HG03139 (cell line): ENCODE measurements around the gene RBPJ.
"Not testable (repeated sequence)": the region's sequence is repeated elsewhere in the genome, so short reads cannot be mapped to it uniquely, and the experiment has no call there.

ENCODE experiments used
- ATAC-seq: cut with Tn5 transposase; IDR thresholded peaks from one replicate; pipeline ENCODE4 v1.9.1; 2021; ENCODE audit not compliant: unreplicated experiment

RBPJ gene

DNA sequence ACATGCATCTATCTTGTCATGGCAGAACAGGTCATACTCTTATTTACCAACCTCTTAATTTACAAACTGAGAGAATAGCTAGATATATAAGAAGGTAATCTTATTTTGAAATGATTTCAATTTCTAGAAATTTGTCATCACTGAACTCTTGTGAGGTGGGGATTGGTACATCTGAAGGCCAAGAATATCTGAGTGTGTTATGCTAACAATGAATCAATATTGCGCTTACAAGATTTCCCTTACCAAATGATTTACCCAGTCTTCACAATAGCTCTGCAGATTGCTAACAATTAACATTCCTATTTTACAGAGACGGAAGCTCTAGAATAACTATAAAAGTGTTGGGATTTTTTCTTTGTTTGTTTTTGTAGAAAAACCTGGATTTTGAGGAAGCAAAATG is 48.3 kb downstream of the RBPJ start:
- no peak for ATAC-seq

DNA sequence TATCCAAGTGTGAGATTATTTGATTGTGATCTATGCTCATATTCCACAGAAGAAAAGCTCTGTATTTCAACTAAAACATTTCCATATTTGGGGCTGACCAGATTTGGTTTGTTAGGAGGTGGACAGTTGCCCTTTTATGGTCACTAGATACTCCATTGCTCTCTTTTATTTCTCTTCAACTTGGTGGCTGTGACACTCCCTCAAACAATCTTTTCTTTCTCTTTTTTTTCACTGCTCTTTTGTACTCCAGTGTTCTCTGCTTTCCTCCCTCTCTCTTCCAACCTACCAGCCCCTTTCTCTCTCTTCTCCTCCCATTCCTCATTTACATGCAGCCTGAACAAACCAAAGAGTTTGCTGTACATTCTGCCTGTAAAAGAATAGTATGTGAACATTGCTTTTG is 48.8 kb downstream of the RBPJ start:
- ATAC-seq = no peak

DNA sequence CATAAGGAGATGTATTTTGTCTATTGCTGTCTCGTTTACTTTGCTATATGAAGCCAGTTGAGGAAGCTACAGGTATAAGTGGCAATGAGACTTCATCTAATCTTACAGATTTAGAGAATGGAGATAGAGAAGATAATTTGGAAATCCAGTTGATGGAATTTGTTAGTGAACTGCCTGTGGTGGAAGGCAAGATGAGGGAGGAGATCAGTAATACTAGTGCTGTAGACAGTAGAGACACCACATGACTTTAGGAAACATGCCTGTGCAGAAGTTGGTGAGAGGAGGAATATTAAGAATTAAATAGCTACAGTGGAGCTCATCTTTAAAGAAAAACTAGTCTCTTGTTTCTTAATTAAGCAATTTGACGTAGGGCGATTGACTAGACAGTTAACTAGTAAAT is 51.3 kb downstream of the RBPJ start:
- ATAC-seq = no peak

DNA sequence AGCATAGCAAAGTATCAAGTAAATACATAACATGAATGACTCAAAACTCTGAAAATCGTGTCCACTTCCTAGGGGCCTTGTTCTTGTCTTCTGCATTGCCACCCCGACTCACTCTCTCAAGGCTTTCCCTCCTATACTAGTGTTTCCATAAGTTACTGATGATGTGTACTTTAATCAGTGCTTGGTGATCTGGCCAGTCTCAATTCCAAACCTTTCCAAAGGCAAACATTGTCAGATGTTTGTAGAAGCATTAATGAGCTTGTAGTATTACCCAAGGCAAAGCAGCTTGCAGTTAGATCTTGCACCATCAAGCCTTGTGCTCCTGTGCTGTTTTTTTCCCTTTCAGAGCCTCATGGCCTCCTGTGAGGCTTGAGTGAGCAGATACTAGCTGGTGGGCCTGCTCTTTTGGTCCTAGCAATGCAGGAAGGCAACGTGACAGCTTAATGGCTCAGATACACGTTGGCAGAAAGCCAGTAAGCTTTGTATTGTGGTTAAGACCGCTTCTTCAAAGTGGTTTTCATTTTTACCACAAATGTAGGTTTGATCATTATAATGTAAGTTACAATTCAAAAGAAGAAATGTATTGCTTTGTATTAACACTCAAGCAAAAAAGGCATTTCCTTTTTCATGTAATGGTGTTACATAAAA is 51.8 kb downstream of the RBPJ start:
- peak; percentile 95 for ATAC-seq

DNA sequence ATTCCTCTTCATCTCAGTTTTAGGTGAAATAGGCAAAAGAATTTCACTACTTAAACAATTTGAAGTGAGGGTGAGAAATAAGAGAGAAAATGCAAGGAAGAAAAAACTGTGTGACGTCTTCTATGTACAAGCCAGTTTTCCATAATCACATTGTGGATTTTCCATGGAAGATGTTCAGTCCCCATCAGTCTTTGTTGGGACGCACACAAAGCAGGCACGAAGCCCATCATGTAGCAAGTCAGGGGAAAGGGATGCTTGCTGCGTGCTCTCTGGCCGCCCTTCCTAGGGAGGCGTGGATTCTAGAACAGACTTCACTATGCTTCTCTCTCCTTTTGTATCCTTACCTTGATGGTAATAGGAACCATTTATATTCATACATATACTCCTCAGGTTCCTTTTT is 54.7 kb downstream of the RBPJ start:
- ATAC-seq = no peak

DNA sequence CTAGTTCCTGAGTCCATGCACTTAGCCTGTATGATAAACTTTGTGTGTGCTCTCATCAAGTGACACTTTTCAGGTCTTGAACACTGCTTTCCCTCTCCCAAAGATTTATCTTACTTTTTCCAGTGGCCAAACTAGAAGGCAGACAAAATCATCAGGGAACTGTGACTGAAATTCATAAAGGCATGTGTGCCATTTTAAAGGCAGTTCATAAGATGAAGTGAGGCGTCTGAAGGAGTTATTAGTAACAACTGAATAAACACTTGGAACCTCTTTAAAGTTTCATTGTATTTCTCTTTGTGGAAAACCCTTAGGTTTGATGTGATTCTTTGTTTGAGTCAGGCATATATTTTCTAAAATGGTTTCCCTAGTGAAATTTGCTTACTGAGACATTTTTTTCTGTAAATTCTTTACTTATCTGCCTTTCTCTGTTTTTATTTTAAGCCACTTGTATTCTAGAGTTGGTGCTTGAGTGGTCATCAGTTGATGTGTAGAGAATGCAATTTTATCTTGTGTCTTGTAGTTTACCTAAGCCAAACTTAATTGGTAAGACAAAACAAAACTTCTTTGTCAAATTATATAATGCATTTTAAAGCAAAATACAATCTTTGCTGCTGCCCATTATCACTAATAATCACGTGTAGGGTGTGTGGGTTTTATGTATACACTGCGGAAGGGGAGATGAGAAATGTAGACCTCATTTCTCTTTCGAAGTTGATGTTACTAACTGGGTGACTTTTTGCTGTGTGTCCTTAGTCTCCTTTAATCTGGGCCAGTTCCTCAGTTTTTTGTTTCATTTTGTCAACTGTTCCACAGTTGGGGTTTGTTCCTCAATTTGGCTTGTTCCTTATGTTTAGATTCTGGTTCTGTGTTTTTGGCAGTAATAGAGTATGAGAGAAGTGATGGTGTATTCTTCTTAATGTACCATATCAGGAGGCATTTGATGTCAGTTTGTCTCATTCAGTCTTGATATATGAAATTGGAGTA is 56.8 kb downstream of the RBPJ start:
- ATAC-seq = no peak

DNA sequence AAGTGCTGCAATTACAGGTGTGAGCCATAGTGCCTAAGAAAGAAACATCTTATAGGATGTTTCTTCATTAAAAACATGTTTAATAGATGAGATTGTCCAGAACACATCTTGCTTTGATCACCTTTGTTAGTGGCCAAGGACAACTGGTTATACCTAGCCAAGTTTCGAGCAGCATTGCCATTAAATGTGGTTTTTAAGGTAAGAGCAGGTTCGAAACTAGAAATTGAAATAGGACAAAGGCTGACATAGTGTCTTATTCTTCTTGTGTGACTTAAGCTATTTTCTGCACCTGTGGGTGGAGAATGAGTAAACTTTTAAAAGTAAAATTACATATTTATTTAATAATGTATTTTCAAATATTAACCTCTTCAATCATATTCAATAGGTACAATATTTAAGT is 59.0 kb downstream of the RBPJ start:
- no peak for ATAC-seq

DNA sequence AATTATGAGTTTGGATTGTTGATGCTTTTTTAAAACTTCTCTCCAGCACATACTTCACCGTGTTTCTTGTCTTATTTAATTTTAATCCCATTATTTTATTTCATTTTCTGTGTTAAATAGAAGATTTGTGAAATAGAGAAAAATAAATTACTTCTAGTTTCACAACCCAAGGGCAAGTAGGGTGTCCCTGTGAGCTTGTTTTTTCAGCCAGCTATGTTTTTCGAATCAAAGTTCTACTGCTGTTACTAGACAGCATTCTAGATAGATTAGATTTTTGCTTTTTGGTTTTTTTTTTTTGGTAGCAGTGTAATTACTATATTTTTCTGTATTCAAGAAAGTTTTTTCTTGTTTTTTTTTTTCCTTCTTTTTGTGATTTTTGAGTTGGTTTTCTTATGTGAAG is 59.9 kb downstream of the RBPJ start:
- no peak for ATAC-seq

DNA sequence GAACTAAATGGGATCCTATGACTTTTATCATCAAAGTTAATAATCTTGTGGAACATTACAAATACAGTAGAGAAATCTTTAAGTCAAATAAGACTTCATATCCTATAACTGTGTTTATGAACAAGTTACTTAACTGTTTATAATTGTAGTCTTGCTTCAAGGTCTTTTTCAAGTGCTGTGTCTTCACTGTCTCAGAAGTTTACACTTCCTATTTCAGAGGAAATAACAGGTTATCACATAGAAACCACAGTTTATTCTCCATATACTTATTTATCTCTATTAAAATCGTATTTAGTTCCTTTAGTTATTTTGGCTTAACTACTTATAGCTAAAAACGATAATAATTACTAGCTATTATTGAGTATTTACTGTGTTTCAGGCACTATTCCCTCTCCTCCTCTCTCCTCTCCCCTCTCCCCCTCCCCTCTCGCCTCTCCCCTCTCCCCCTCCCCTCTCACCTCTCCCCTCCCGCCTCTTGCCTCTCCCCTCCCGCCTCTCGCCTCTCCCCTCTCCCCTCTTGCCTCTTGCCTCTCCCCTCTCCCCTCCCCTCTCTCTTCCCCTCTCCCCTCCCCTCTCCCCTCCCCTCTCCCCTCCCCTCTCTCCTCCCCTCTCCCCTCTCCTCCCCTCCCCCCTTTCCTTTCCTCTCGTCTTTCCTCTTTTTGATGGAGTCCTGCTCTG is 63.7 kb downstream of the RBPJ start:
- no peak for ATAC-seq

DNA sequence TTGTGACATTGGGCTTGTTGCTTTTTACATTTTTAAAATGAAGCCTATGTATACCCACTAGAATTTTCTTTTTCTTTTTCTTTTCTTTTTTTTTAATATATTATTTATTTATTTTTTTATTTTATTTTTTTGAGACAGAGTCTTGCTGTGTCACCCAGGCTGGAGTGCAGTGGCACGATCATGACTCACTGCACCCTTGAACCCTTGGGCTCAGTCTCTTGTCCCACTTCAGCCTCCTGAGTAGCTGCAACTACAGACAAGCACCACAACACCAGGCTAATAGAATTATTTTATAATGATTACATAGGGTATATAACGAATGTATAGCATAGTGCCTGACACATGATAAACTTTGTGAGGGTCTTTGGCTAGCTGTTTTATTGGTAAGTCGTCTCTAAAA is 64.9 kb downstream of the RBPJ start:
- no peak for ATAC-seq

DNA sequence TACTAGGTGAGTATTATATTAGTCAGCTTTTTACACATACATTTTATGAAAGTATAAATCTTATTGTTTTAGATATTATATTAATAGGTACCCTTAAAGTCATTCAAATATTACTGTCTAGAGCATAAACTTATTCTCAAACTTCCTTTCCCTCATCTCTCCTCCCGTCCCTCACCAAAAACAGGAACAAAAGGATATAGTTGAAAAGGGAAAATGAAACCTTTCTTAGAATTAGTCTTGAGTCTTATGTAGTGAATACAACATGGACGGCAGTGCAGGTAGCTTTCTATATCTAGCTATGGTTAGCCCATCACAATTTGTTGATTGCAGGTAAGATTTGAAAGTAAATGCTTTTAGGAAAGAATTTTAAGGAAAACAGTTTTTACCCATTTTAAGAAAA is 65.6 kb downstream of the RBPJ start:
- ATAC-seq = no peak

DNA sequence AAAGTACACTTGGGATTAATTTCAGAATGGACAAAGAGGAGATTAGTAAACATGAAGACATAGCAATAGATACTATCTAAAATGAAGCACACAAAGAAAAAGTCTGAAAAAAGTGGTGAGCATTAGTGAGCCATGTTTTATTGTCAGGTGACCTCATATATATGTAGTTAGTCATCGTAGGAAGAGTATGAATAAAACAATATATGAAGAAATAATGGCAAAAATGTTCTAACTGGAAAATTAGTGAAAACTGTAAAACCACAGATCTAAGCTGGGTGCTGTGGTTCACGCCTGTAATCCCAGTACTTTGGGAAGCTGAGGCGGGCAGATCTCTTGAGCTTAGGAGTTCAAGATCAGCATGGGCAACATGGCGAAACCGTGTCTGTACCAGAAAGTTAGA is 67.9 kb downstream of the RBPJ start:
- no peak for ATAC-seq

DNA sequence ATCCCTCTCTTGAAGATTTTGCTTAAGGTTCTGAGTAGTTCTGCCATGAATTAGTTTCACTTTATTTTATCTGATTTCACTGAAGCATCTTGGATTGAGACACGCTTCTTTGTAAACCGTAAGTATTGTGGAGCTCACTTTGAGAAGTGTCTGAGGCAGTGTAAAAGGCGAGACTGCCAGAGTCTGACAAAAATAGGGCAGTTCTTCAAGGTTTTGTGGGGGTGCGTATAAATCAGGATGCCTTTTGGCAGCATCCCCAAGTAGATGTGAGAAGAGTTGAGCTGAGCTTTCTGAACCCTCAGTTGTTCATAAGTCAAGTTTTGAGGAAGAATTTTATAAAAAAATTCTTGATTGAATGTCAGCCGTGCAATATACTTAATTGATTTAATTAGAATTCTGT is 76.3 kb downstream of the RBPJ start:
- no peak for ATAC-seq

DNA sequence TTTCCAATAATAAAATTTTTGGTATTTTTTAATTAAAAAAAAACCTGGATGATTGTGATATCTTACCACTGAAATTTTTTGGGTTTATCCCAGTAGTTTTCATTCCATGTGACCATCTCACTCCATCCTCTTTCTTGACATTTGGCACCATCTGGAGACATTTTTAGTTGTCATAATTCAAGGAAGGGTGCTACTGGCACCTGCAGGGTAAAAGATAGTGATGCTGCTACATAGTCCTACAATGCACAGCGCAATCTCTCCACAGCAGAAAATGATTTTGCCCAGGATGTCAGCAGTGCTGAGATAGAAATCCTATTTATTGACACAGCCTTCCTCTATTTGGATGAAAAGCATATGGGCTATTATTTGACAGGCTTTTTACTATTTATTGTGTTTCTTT is 79.3 kb downstream of the RBPJ start:
- ATAC-seq = no peak

DNA sequence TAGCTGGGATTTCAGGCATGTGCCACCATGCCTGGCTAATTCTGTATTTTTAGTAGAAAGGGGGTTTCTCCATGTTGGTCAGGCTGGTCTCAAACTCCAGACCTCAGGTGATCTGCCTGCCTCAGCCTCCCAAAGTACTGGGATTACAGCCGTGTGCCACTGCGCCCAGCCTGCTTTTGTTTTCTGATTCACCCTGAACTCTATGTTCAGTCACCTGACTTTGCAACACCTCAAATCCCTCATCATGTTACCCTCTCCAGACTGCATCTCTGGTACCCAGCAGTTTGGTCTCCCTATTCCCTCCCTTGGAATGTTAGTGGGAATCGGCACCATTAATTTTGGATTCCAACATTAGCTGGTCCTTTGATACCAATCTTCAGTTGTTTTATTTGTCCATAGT is 81.2 kb downstream of the RBPJ start:
- ATAC-seq = not testable (repeated sequence)

DNA sequence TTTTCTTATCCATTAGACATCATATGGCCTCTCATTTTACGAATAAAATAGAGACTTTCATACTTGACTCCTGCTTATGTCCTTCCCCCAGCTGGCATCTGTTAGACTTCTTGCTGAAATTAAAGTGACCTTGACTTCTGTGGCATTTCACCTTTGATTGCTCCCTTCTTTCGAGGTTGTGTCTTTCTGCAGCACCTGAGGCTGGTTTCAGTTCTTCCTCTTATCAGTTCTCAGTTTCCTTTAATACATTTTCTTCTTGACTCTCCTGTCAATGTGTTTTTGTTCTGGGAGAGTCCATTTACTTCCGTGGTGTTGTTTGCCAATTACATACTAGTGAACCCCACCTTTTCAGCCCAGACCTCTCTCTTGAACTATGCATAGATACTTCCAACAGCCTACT is 81.6 kb downstream of the RBPJ start:
- no peak for ATAC-seq

DNA sequence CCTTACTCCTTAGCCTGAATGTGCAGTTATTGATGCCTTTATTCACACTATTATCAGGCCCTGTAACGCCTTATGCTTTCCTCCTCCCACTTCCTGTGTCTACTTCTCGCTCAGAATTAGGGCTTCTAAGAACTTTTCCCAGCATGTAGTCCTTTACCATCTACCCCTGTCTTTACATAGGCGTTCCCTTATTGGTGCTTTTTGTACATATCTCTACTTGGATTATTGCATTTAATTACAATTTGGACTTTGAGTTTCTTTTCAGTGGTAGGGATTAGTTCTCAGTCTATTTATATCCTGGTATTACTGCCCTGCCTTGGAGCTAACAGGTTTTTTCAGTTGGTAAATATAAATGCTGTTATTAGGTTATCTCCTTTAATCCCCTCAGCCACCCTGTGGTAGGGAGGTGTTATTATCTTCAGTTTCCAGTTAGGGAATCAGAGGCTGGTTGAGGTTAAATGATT is 84.0 kb downstream of the RBPJ start:
- ATAC-seq = no peak

DNA sequence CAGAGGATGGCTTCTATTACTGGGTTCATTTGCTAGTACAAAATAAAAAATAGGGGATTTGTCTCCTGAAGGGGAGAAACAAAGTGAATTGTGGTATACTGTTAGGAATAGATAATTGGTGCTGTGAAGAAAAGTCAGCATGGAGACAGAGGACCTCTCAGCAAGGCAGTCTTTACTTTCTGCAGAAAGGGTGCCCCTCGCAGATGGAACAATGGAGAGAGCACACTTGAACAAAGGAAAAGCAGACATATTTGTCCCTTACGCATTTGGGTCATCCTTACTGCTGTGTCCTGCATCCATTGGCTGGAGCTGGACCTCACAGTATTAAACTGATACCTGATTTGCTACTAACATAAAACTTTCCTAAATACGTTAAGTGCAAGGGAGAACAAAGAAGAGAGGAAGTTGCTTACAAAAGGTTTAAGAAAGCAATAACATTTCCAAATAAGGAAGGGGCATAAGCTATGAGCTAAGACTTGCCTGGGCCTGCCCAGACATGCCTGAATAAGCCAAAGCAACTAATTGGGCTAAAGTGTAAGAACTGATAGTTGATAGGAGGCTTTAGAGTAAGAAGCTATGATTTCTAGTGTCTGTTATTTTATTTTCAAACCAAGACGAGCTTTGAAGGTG is 85.6 kb downstream of the RBPJ start:
- ATAC-seq = no peak

DNA sequence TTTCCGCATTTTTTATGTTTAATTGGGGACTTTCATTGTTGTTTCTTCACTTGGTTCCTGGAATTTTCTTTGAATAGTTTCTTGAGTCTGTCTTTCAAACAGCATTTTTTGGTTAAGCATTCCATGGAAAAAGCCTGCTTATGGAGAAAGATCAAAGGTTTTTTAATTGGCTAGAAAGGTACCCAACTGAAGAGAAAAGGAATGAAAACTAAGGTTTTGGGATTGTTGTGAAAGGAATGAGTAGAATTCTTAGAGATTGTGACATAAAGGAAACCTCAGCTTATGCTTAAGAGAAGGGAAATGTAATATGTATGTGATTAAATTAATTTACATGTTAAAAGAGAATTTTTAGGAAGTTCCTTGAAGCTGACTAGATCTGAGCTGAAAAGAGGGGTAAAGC is 86.7 kb downstream of the RBPJ start:
- ATAC-seq = no peak

DNA sequence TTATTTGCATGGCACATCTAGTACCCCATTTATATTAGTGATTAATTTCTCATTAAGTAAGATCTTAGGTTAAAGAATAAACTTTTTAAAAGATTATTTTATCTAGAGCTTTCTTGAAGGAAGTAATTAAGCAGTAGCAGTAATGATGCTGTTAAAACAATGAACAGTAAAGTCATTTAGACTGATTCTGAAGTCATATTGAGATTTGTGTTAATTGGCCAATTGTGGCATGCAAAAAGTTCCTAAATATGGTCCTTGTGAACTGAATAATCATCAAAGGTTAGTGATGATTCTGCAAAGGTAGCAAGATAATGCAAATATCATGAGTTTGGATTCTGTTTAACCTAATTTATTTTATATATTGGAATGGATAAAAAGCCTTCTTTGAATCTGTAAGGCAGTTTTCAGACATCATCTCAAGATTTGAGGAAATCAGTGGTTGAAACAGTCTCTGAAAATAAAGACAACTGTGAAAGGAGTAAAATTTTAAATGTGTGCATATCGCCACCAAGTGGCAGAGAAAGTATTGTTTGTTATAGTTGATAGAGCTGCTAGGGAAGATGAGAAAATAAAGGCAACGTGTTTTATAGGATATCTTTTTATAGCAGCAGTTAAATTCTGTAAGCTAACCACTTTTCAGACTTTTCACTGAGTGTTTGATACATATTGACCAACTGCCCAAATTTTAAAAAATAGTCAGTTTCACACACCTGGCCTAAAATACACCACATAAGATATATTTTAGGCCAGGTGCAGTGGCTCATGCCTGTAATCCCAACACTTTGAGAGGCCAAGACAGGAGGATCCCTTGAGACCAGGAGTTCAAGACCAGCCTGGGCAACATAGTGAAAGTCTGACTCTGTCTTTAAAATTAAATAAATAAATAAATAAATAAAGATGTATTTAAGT is 89.8 kb downstream of the RBPJ start:
- ATAC-seq = no peak
